Measurements from ENCODE around the gene ETNPPL.

Gene ETNPPL

DNA sequence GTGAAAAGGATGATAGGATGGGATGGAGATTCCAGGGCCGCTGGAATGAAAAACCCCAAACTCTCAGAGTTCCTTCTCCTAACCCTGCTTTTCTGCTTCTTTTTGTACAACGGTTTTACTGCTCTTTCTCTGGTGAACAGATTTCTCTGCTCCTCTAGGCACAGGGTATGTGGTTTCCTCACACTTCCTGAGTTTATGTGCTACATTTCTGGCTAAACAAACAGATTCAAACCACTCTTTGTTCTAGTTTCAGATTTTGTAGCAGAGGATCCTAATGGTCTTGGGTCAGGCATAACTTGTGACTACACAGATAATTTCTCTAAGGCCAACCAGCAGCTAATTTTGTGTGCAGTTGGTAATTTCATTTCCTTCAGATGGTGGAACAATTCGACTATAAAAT, 59.9 kb downstream of the ETNPPL start:
- intact Hi-C loops (cut with DNase I) = no loop called here
- no peak for DNase-seq

DNA sequence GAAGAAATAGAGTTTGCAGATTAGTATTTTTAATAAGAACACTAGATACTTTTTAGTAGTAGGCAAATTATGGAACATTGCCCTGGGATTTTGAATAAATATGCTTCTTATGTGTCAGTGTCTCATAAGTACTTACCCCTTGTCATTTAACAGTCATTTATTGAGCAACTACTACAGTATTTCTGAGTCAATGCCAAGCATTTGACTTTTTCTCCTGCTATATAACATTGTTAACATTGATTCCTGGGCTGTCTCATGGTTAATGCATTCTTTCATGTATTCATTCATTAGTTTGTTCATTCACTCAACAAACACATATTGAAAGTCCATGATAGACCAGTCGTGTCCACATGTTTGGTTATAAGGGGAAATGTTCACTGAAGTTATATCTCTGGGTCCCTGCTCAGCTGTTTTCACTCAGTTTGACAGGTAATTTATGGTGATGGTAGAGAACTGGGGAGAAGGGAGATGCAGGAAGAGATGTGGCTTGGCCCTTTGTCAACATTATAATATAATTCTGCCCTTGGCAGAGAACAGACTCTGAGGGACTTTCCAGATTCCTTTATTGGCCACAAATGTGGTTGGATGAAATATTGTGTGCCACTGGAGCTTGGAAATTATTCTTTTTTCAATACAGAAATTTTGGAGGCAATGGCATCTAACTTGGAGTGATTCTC, 62.6 kb downstream of the ETNPPL start:
- DNase-seq = no peak
- intact Hi-C loops (cut with DNase I) = no loop called here

DNA sequence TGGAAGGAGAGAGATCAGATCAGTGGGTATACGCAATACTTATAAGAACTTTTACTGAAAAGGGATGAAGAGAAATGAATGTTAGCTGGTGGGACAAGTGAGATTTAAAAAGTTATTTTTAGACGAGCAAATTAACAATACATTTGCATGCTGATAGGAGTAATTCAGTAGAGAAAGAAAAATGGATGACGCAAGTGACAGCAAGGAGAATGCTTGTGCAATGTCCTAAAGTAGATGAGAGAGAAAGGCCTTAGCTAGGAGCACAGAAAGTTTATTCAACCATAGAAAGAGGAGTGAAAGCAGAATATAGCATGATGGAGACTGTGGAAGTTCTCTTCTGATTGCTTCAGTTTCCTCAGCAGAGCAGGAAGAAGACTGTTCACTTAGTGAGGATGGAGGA, 66.7 kb downstream of the ETNPPL start:
- intact Hi-C loops (cut with DNase I) = no loop called here
- no peak for DNase-seq

DNA sequence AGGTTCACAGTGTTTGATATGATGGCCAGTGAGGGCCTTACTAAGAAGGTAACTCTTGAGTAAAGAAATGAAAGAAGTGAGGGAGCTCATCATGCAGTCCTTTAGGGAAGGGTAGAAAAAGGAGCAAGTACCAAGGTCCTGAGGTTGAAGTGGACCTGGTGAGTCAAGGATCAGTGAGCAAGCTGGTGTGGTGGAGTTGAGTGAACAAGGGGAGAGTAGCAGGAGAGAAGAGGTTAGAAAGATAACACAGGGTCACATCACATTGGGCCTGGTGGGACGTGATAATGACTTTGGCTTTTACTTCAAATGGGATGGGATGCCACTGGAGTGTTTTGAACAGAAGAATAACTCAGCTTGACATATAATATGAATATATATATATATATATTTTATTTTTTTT, 67.8 kb downstream of the ETNPPL start:
- intact Hi-C loops (cut with DNase I) = no loop called here

DNA sequence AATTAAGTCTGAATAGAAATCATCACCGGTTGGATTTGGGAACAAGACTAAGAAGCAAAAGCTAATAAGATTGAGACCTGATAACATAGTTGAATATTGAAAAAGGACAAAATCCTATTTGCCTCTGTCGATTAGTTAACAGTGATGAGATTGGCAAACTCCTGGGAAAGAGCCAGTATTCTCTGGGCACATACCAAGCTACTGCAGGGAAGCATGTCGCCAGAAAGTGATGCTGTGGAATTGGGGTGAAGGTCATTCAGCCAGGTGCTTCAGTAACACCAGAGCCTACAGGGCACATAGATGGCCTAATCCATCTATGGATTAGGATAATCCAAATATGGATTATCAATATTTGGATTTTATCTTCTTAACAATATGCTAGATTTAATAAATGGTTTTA, 68.4 kb downstream of the ETNPPL start:
- DNase-seq = no peak
- intact Hi-C loops (cut with DNase I) = no loop called here

More for the DNA sequence above, 67.8 kb downstream of the ETNPPL start:
- DNase-seq = no peak

DNA sequence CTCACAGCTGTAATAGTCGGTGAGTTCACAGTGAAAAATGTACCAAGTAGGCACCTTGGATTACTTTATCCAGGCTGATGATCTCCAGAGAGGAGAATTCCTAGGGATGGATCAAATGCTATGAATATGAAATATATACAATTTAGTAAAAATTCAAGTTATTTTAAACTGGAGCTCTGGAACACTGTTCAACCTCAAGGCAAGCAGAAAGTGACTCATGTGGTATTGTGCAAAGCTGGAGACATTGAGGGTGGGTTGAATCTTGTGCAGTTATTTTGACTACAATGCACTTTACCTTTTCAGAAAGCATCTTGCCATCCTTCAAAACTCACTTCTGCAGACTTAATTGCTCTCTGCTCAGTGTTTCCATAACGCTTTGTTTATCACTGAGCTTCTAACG, 69.0 kb downstream of the ETNPPL start:
- no peak for DNase-seq
- intact Hi-C loops (cut with DNase I) = no loop called here

DNA sequence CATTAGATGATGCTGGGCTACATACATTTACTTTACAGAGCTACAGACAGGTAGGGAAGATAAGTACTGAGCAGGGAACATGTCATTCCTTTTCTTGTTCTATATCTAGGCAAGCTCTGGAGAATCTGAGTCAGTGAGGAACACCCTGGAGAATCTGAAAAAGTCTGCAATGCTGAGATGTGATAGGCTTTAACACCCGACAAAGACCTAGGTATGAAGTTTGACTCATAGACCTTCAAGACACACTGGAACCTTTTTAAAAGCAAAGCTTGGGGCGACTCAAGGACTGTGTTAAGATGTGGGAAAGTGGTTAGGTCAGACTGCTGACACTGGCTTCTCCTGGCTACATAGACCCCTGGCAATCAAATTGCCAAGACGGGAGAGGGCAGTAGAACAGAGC, 69.6 kb downstream of the ETNPPL start:
- intact Hi-C loops (cut with DNase I) = no loop called here
- no peak for DNase-seq

All from posterior cingulate gyrus (tissue), 11 donors.